Measurements from ENCODE around the gene LIPN. TPM values are rescaled to one million over a fixed set of nuclear protein-coding genes. Genes with fewer than 3 reads are reported as not detected.

LIPN gene
- total RNA-seq, 2 experiments from 2014 or later = not detected

DNA sequence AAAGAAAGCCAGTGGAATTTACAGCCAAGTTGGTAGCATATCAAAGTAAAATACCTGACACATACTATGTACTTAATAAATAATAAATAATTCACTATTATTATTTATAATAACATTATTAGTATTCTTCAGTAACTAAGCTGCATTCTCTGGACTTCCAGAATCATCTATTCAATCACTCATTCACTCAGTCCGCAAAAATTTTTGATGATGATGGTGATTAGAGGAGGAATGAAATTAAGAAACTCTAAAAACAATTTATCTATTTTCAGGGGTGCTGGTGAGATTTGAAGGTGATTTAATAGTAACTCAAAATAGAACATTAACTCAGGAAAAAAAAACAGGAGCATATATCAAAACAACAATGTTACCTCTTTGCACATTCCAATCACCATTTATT is 3.2 kb upstream of the LIPN start:
- no peak for TF ChIP-seq CTCF (IDR thresholded peaks at IDR 0.05)
- ChIA-PET CTCF (no interaction called here), POLR2A (interaction anchor here (0.6 kb wide), 1 partner anchor 939 kb away, joined by 4 read pairs; the partner anchor contains the start of gene ATAD1)
- intact Hi-C loops (cut with micrococcal nuclease) = no loop called here
- no peaks in the 10 kb centered on the region for H3K9me3 Mint-ChIP-seq
- DNase-seq (no peak), ATAC-seq (no peak)
- H3K4me3 Mint-ChIP-seq = no peak overlapping the region
- H3K36me3 Mint-ChIP-seq (ENCODE audit: low read depth) = no peaks in the 10 kb centered on the region
- no peaks in the 10 kb centered on the region for H3K27me3 Mint-ChIP-seq
- no peak overlapping the region for H3K27ac Mint-ChIP-seq
- H3K4me1 Mint-ChIP-seq (ENCODE audit: low read depth) = peaks cover 12% of the 10 kb centered on the region

GRCh38 chr10:88762906-88763305 is 3.1 kb downstream of the LIPN start:
- intact Hi-C loops (cut with micrococcal nuclease) = no loop called here
- Mint-ChIP-seq H3K27ac (no peak overlapping the region), H3K36me3 (ENCODE audit: low read depth) (no peaks in the 10 kb centered on the region), H3K4me1 (ENCODE audit: low read depth) (peaks cover 8% of the 10 kb centered on the region), H3K27me3 (peaks cover 2% of the 10 kb centered on the region), H3K9me3 (no peaks in the 10 kb centered on the region), H3K4me3 (no peak overlapping the region)
- DNase-seq = no peak
- CTCF ChIA-PET = interaction anchor here (0.7 to 1.2 kb wide), 3 partner anchors 48 to 75 kb away, joined by 3 to 7 read pairs (median 4); no protein-coding TSS in a partner anchor
- POLR2A ChIA-PET = no interaction called here
- no peak for ATAC-seq
- no peak for TF ChIP-seq CTCF (IDR thresholded peaks at IDR 0.05)

- intact Hi-C loops (cut with micrococcal nuclease) = no loop called here
- DNase-seq (no peak), ATAC-seq (no peak)
- ChIA-PET POLR2A (no interaction called here), CTCF (interaction anchor here (0.7 to 3.1 kb wide), 5 partner anchors 11 to 75 kb away, joined by 3 to 11 read pairs (median 4); no protein-coding TSS in a partner anchor)
- Mint-ChIP-seq H3K4me3 (no peak overlapping the region), H3K27me3 (peaks cover 2% of the 10 kb centered on the region), H3K27ac (no peak overlapping the region), H3K4me1 (ENCODE audit: low read depth) (peaks cover 8% of the 10 kb centered on the region), H3K9me3 (no peaks in the 10 kb centered on the region), H3K36me3 (ENCODE audit: low read depth) (no peaks in the 10 kb centered on the region)
- no peak for TF ChIP-seq CTCF (IDR thresholded peaks at IDR 0.05)
Observed at GRCh38 chr10:88763441-88763840, 3.6 kb downstream of the LIPN start.

- H3K36me3 Mint-ChIP-seq (ENCODE audit: low read depth) = no peaks in the 10 kb centered on the region
- H3K27me3 Mint-ChIP-seq = peaks cover 2% of the 10 kb centered on the region
- TF ChIP-seq CTCF (IDR thresholded peaks at IDR 0.05) = no peak
- no peaks in the 10 kb centered on the region for H3K9me3 Mint-ChIP-seq
- DNase-seq (no peak), ATAC-seq (no peak)
- no peak overlapping the region for H3K4me3 Mint-ChIP-seq
- H3K27ac Mint-ChIP-seq = no peak overlapping the region
- ChIA-PET CTCF (interaction anchor here (0.6 to 3.1 kb wide), 4 partner anchors 10 to 76 kb away, joined by 3 to 11 read pairs (median 5); no protein-coding TSS in a partner anchor), POLR2A (interaction anchor here (0.6 kb wide), 1 partner anchor 106 kb away, joined by 3 read pairs; no protein-coding TSS in a partner anchor)
- intact Hi-C loops (cut with micrococcal nuclease) = no loop called here
- peaks cover 8% of the 10 kb centered on the region for H3K4me1 Mint-ChIP-seq (ENCODE audit: low read depth)
Observed at GRCh38 chr10:88764110-88764509, 4.3 kb downstream of the LIPN start.

DNA sequence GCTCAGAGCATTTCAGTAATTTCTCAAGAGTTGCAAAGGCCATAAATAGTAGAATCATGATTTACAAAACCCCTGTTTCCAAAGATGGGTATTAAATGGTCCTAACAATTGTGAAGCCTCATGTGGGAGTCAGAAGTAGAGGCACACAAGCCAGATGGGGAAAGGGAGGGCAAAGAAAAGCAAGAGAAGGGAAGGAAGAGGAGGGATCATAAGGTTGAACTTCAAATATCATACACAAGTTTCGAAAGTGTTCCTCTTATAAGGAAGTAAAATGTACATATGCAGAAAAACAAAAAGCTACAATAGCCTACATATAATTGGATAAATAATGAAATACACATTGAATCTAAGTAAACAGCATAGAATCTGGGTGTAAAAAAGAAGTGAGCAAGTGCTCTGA is 6.0 kb downstream of the LIPN start:
- peaks cover 2% of the 10 kb centered on the region for H3K4me1 Mint-ChIP-seq (ENCODE audit: low read depth)
- ATAC-seq (no peak), DNase-seq (no peak)
- ChIA-PET CTCF (interaction anchor here (3.1 kb wide), 1 partner anchor 37 kb away, joined by 11 read pairs; no protein-coding TSS in a partner anchor), POLR2A (no interaction called here)
- intact Hi-C loops (cut with micrococcal nuclease) = no loop called here
- H3K36me3 Mint-ChIP-seq (ENCODE audit: low read depth) = no peaks in the 10 kb centered on the region
- H3K4me3 Mint-ChIP-seq = no peak overlapping the region
- peaks cover 2% of the 10 kb centered on the region for H3K27me3 Mint-ChIP-seq
- no peak overlapping the region for H3K27ac Mint-ChIP-seq
- TF ChIP-seq CTCF (IDR thresholded peaks at IDR 0.05) = no peak
- H3K9me3 Mint-ChIP-seq = no peaks in the 10 kb centered on the region

Data from activated CD8-positive, alpha-beta T cell treated with anti-CD3 and anti-CD28 coated beads for 36 hours (primary cell).